MG63 (cell line): Measurements from ENCODE around the gene ARCN1. TPM values are rescaled to one million over a fixed set of nuclear protein-coding genes. Genes with fewer than 3 reads are reported as not detected.
"Not testable (repeated sequence)": the region's sequence is repeated elsewhere in the genome, so short reads cannot be mapped to it uniquely, and the experiment has no call there.

ENCODE experiments used
- DNase-seq: peaks from one replicate; pipeline ENCODE4 v3.0.0-alpha.2; 2020
- H3K27me3 ChIP-seq: fragments of 250-450 bp; sonication (Bioruptor Pico); 2 replicates; pipeline ENCODE4 v1.5.1; 2020; ENCODE audit warnings: mild to moderate bottlenecking, moderate library complexity
- H3K36me3 ChIP-seq: fragments of 250-450 bp; sonication (Bioruptor Pico); 2 replicates; pipeline ENCODE4 v1.5.1; 2020; ENCODE audit warnings: mild to moderate bottlenecking, moderate library complexity
- H3K4me3 ChIP-seq: fragments of 250-450 bp; sonication (Bioruptor Pico); 2 replicates; pipeline ENCODE4 v1.5.1; 2020; ENCODE audit warnings: mild to moderate bottlenecking, moderate library complexity
- H3K9me3 ChIP-seq: fragments of 250-450 bp; sonication (Bioruptor Pico); 2 replicates; pipeline ENCODE4 v1.5.1; 2020; ENCODE audit warnings: mild to moderate bottlenecking, moderate library complexity
- total RNA-seq: library from RNA; depleted of rRNA; stranded (reverse); fragments of >200 nt; shearing (Covaris generic); gene quantifications from 2 replicates; pipeline ENCODE4 v1.2.3, GENCODE V29; 2014; ENCODE audit warnings: low replicate concordance

The ARCN1 gene
- total RNA-seq, 1 experiment from 2014 or later = 92.2 TPM

- Histone ChIP-seq H3K9me3 (no peaks in the 10 kb centered on the region), H3K4me3 (no peak overlapping the region), H3K36me3 (peaks cover 69% of the 10 kb centered on the region)
These were observed 8.8 kb downstream of the ARCN1 start for GRCh38 chr11:118581057-118581456.

GRCh38 chr11:118587952-118588351 is 15.7 kb downstream of the ARCN1 start:
- peaks cover 91% of the 10 kb centered on the region for H3K36me3 ChIP-seq
- H3K4me3 ChIP-seq = no peak overlapping the region
- DNase-seq = no peak
- H3K27me3 ChIP-seq = no peaks in the 10 kb centered on the region
- H3K9me3 ChIP-seq = no peaks in the 10 kb centered on the region

More at GRCh38 chr11:118581057-118581456, 8.8 kb downstream of the ARCN1 start:
- no peak for DNase-seq
- H3K27me3 ChIP-seq = no peaks in the 10 kb centered on the region

- no peak for DNase-seq
These were observed 20.6 kb downstream of the ARCN1 start for GRCh38 chr11:118592616-118593367.

GRCh38 chr11:118594984-118595383 is 22.8 kb downstream of the ARCN1 start:
- H3K4me3 ChIP-seq, DNase-seq, H3K9me3 ChIP-seq, H3K27me3 ChIP-seq: not testable (repeated sequence)
- H3K36me3 ChIP-seq = peaks cover 89% of the 10 kb centered on the region

More at GRCh38 chr11:118592616-118593367, 20.6 kb downstream of the ARCN1 start:
- H3K9me3 ChIP-seq = no peaks in the 10 kb centered on the region
- H3K36me3 ChIP-seq = peaks cover 91% of the 10 kb centered on the region
- H3K27me3 ChIP-seq = no peaks in the 10 kb centered on the region
- no peak overlapping the region for H3K4me3 ChIP-seq

GRCh38 chr11:118596224-118597146 is 24.3 kb downstream of the ARCN1 start:
- no peaks in the 10 kb centered on the region for H3K9me3 ChIP-seq
- DNase-seq = no peak
- peaks cover 87% of the 10 kb centered on the region for H3K36me3 ChIP-seq
- no peaks in the 10 kb centered on the region for H3K27me3 ChIP-seq
- no peak overlapping the region for H3K4me3 ChIP-seq

- H3K4me3 ChIP-seq = no peak overlapping the region
- DNase-seq = no peak
- no peaks in the 10 kb centered on the region for H3K27me3 ChIP-seq
- H3K9me3 ChIP-seq = no peaks in the 10 kb centered on the region
- H3K36me3 ChIP-seq = peaks cover 86% of the 10 kb centered on the region
These were observed 25.3 kb downstream of the ARCN1 start for GRCh38 chr11:118597556-118597955.

- DNase-seq = no peak
- Histone ChIP-seq H3K9me3 (no peaks in the 10 kb centered on the region), H3K27me3 (no peaks in the 10 kb centered on the region), H3K4me3 (no peak overlapping the region), H3K36me3 (peaks cover 45% of the 10 kb centered on the region)
These were observed 30.1 kb downstream of the ARCN1 start for GRCh38 chr11:118602331-118602730.

- peaks cover 40% of the 10 kb centered on the region for H3K36me3 ChIP-seq
- not testable (repeated sequence) for H3K27me3 ChIP-seq, H3K4me3 ChIP-seq, DNase-seq, H3K9me3 ChIP-seq
These were observed 31.5 kb downstream of the ARCN1 start for GRCh38 chr11:118603709-118604108.

- Histone ChIP-seq H3K4me3 (no peak overlapping the region), H3K36me3 (peaks cover 36% of the 10 kb centered on the region), H3K27me3 (no peaks in the 10 kb centered on the region), H3K9me3 (no peaks in the 10 kb centered on the region)
- no peak for DNase-seq
These were observed 32.4 kb downstream of the ARCN1 start for GRCh38 chr11:118604566-118604965.

- no peaks in the 10 kb centered on the region for H3K27me3 ChIP-seq
- no peaks in the 10 kb centered on the region for H3K9me3 ChIP-seq
- H3K36me3 ChIP-seq = peaks cover 28% of the 10 kb centered on the region
- DNase-seq = peak; percentile 61
- no peak overlapping the region for H3K4me3 ChIP-seq
These were observed 33.1 kb downstream of the ARCN1 start for GRCh38 chr11:118605116-118605867.

GRCh38 chr11:118606157-118606843 is 34.1 kb downstream of the ARCN1 start:
- DNase-seq = no peak
- Histone ChIP-seq H3K9me3 (no peaks in the 10 kb centered on the region), H3K4me3 (no peak overlapping the region), H3K27me3 (no peaks in the 10 kb centered on the region), H3K36me3 (peaks cover 22% of the 10 kb centered on the region)

- no peak for DNase-seq
- H3K27me3 ChIP-seq = no peaks in the 10 kb centered on the region
These were observed 34.6 kb downstream of the ARCN1 start for GRCh38 chr11:118606844-118607228.

GRCh38 chr11:118607401-118608359 is 35.5 kb downstream of the ARCN1 start, which contains the start of gene PHLDB1:
Gene PHLDB1, plus strand, starts transcription at chr11:118607615. Its CDS starts 6,222 bp downstream, at chr11:118613837.
- Histone ChIP-seq H3K36me3 (peaks cover 12% of the 10 kb centered on the region), H3K27me3 (no peaks in the 10 kb centered on the region), H3K9me3 (no peaks in the 10 kb centered on the region), H3K4me3 (peak within 1 kb of the TSS; percentile 84)
- DNase-seq = peak; percentile 72

More at GRCh38 chr11:118606844-118607228, 34.6 kb downstream of the ARCN1 start:
- peaks cover 19% of the 10 kb centered on the region for H3K36me3 ChIP-seq
- H3K4me3 ChIP-seq = no peak overlapping the region
- no peaks in the 10 kb centered on the region for H3K9me3 ChIP-seq

- DNase-seq = peak; percentile 86
- H3K27me3 ChIP-seq = no peaks in the 10 kb centered on the region
- H3K36me3 ChIP-seq = peaks cover 7% of the 10 kb centered on the region
These were observed 36.4 kb downstream of the ARCN1 start for GRCh38 chr11:118608360-118609227.

More at GRCh38 chr11:118608360-118609227, 36.4 kb downstream of the ARCN1 start:
- Histone ChIP-seq H3K4me3 (peak overlapping the region; percentile 84), H3K9me3 (no peaks in the 10 kb centered on the region)
